B cell (primary cell): Measurements from ENCODE around the gene HNF1B. TPM values are rescaled to one million over a fixed set of nuclear protein-coding genes. Genes with fewer than 3 reads are reported as not detected.

Source experiments
- ATAC-seq: fragments of 200-7000 bp; cut with Tn5 transposase; one replicate; pipeline ENCODE4 v1.10.0; 2021; ENCODE audit warnings: low read depth, mild to moderate bottlenecking, moderate number of reproducible peaks, moderate library complexity
- CTCF ChIA-PET: fragments of 350-600 bp; sonication (Branson Sonifier 250); formaldehyde crosslinking; loops from one replicate; lab custom pipeline; 2021; ENCODE audit warnings: antibody characterized with exemption, inconsistent platforms; lab: Charles Lee
- POLR2A ChIA-PET: fragments of 350-600 bp; sonication (Branson Sonifier 250); formaldehyde crosslinking; loops from one replicate; lab custom pipeline; 2021; ENCODE audit warnings: antibody characterized with exemption; lab: Charles Lee
- DNase-seq: peaks from one replicate; pipeline ENCODE4 v3.0.0; 2013
- H2AFZ ChIP-seq: 2 replicates; pipeline ENCODE4 v1.6.1; 2012; ENCODE audit warnings: mild to moderate bottlenecking, low read depth, low read length; ENCODE audit not compliant: insufficient read depth, poor library complexity, severe bottlenecking
- H3K27ac ChIP-seq, 2 donors: 1 replicate in 1 of 2; 2 replicates in 1 of 2; pipeline ENCODE4 v1.5.1; 2012 to 2013; ENCODE audit warnings: low read length in 2 of 2, mild to moderate bottlenecking in 2 of 2, moderate library complexity in 1 of 2
- H3K27me3 ChIP-seq, 4 experiments: fragments of 200-600 bp in 1 of 4; sonication (generic) in 1 of 4; replicated peaks in 1 of 4; 1 replicate in 2 of 4; 2 replicates in 2 of 4; pipeline versions ENCODE4 v1.6.1 to v1.7.0; 2013 to 2016; ENCODE audit warnings: low read length in 3 of 4, mild to moderate bottlenecking in 2 of 4, mixed read lengths in 1 of 4, moderate library complexity in 1 of 4; ENCODE audit not compliant: insufficient read depth in 4 of 4, control insufficient read depth in 3 of 4; ENCODE audit errors: control extremely low read depth in 1 of 4
- H3K36me3 ChIP-seq, 2 experiments: replicated peaks in 1 of 2; 1 replicate in 1 of 2; 2 replicates in 1 of 2; pipeline versions ENCODE4 v1.6.1 to v1.7.1; 2013; ENCODE audit warnings: low read length in 1 of 2; ENCODE audit not compliant: insufficient read depth in 2 of 2, control insufficient read depth in 1 of 2; ENCODE audit errors: control extremely low read depth in 1 of 2, extremely low read depth in 1 of 2
- H3K4me1 ChIP-seq, 2 donors: fragments of 200-600 bp in 1 of 2; sonication (generic) in 1 of 2; 1 replicate in 1 of 2; 2 replicates in 1 of 2; pipeline versions ENCODE4 v1.5.1 to v1.6.1; 2013 to 2017; ENCODE audit warnings: low read length in 2 of 2; ENCODE audit not compliant: control insufficient read depth in 2 of 2, insufficient read depth in 2 of 2
- H3K4me2 ChIP-seq: replicated peaks from 2 replicates; pipeline ENCODE3; 2012; ENCODE audit warnings: mild to moderate bottlenecking, low read depth, low read length; ENCODE audit not compliant: poor library complexity, severe bottlenecking
- H3K4me3 ChIP-seq, 5 experiments: fragments of 200-600 bp in 1 of 5; sonication (generic) in 1 of 5; 1 replicate in 3 of 5; 2 replicates in 2 of 5; pipeline versions ENCODE4 v1.5.1 to v1.7.0; 2011 to 2016; ENCODE audit warnings: low read length in 4 of 5, mild to moderate bottlenecking in 4 of 5, low read depth in 2 of 5, control low read depth in 1 of 5, moderate library complexity in 1 of 5; ENCODE audit not compliant: insufficient read depth in 1 of 5; ENCODE audit errors: control extremely low read depth in 1 of 5, extremely low read depth in 1 of 5
- H3K79me2 ChIP-seq: fragments of 200-600 bp; sonication (generic); one replicate; pipeline ENCODE4 v1.6.0; 2016; ENCODE audit warnings: low read length; ENCODE audit not compliant: control insufficient read depth, insufficient read depth
- H3K9ac ChIP-seq: fragments of 200-600 bp; sonication (generic); 2 replicates; pipeline ENCODE4 v1.6.1; 2017; ENCODE audit warnings: mild to moderate bottlenecking, low read length, moderate library complexity
- H3K9me3 ChIP-seq, 3 donors: one replicate each; pipeline versions ENCODE4 v1.6.1 to v1.7.1; 2013; ENCODE audit warnings: low read length in 2 of 3; ENCODE audit not compliant: control insufficient read depth in 2 of 3, insufficient read depth in 1 of 3; ENCODE audit errors: control extremely low read depth in 1 of 3
- H4K20me1 ChIP-seq: 2 replicates; pipeline ENCODE4 v1.6.0; 2012; ENCODE audit warnings: mild to moderate bottlenecking, low read length; ENCODE audit not compliant: insufficient read depth, control insufficient read depth, poor library complexity, severe bottlenecking
- H3K27ac Mint-ChIP-seq: one replicate; pipeline ENCODE4 v1.8.0; 2021; ENCODE audit warnings: mixed read lengths
- H3K27me3 Mint-ChIP-seq: one replicate; pipeline ENCODE4 v1.8.0; 2021; ENCODE audit warnings: mixed read lengths
- H3K4me1 Mint-ChIP-seq: one replicate; pipeline ENCODE4 v1.8.0; 2021; ENCODE audit warnings: mixed read lengths
- H3K4me3 Mint-ChIP-seq: one replicate; pipeline ENCODE4 v1.8.0; 2021; ENCODE audit warnings: mixed read lengths
- H3K9me3 Mint-ChIP-seq: one replicate; pipeline ENCODE4 v1.8.0; 2022; ENCODE audit warnings: mixed read lengths; ENCODE audit not compliant: insufficient read depth
- EZH2 ChIP-seq: IDR thresholded peaks from 2 replicates; pipeline ENCODE4 v1.6.1; 2012; ENCODE audit warnings: borderline replicate concordance, low read depth, mild to moderate bottlenecking, moderate library complexity, low read length; ENCODE audit not compliant: insufficient read depth, poor library complexity, severe bottlenecking
- WGBS: methylation state at CpG from one replicate; pipeline ENCODE4 v1.1.5; 2013; ENCODE audit warnings: missing lambda C conversion rate; ENCODE audit not compliant: insufficient coverage; 5-methylcytosine and 5-hydroxymethylcytosine counted together
- intact Hi-C: fragments of 100-400 bp; cut with micrococcal nuclease; formaldehyde crosslinking; loops from one replicate; pipeline ENCODE4 v1.10.0; 2022
- polyA plus RNA-seq: library from polyadenylated mRNA; depleted of rRNA; stranded (reverse); fragments of >200 nt; gene quantifications from 2 replicates; pipeline ENCODE4 v1.2.3, GENCODE V29; 2012
- total RNA-seq, 2 donors: library from RNA; stranded (reverse); fragments of 120-200 nt in 1 of 2; gene quantifications; 1 replicate in 1 of 2; 2 replicates in 1 of 2; pipeline versions ENCODE4 v1.2.3 to v1.2.4, GENCODE V29; 2013 to 2022
- TF ChIP-seq, protein P1 (sequence below): fragments of 200-600 bp; IDR thresholded peaks from one replicate; pipeline ENCODE4 v1.8.0; 2022; ENCODE audit warnings: antibody characterized with exemption, mild to moderate bottlenecking

Gene HNF1B
- total and polyA plus RNA-seq, 2 donors (not counting 1 experiment from before 2014, with no cell fraction given) = 1.5 TPM; not detected in 1

DNA sequence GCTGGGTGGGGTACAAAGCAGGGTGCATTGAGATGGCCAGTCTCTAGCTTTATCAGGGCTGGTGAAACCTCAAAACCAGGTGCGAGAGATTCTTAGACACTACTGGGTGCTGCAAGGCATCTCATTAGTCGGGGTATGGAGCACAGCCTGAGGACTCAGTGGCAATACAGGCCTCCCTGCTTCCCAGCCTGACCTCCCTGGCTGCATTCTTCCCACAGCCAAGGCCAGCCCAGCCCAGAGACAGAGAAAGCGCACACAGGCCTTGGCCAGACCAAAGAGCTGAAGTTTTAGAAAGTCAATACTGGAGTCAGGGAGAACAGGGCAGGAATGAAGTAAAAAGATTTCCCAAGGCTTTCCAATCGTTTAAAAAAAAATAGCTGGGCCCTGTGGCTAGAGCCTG, 12.5 kb downstream of the HNF1B start:
- H3K79me2 ChIP-seq = no peaks in the 10 kb centered on the region
- Mint-ChIP-seq H3K9me3 (no peaks in the 10 kb centered on the region), H3K4me3 (no peak overlapping the region), H3K27ac (no peak overlapping the region), H3K4me1 (no peaks in the 10 kb centered on the region), H3K27me3 (peaks cover 12% of the 10 kb centered on the region)
- intact Hi-C loops = no loop called here
- H2AFZ ChIP-seq = no peak overlapping the region
- no peak for DNase-seq
- CTCF ChIA-PET = interaction anchor here (1.4 kb wide), 1 partner anchor 15 kb away, joined by 4 read pairs; no protein-coding TSS in a partner anchor
- peaks cover 0 to 11% (median 2%) of the 10 kb centered on the region in 4 experiments for H3K27me3 ChIP-seq
- H3K4me3 ChIP-seq = no peak overlapping the region
- no peaks in the 10 kb centered on the region for H3K4me1 ChIP-seq
- 91% methylated on average over 4 of the region's 4 CpGs for WGBS
- H3K27ac ChIP-seq = no peak overlapping the region
- ATAC-seq = no peak
- POLR2A ChIA-PET = no interaction called here
- H4K20me1 ChIP-seq = no peaks in the 10 kb centered on the region
- H3K9me3 ChIP-seq = no peaks in the 10 kb centered on the region
- H3K36me3 ChIP-seq = no peaks in the 10 kb centered on the region
- no peak overlapping the region for H3K9ac ChIP-seq
- no peak for TF ChIP-seq EZH2
- TF ChIP-seq, protein P1, sequence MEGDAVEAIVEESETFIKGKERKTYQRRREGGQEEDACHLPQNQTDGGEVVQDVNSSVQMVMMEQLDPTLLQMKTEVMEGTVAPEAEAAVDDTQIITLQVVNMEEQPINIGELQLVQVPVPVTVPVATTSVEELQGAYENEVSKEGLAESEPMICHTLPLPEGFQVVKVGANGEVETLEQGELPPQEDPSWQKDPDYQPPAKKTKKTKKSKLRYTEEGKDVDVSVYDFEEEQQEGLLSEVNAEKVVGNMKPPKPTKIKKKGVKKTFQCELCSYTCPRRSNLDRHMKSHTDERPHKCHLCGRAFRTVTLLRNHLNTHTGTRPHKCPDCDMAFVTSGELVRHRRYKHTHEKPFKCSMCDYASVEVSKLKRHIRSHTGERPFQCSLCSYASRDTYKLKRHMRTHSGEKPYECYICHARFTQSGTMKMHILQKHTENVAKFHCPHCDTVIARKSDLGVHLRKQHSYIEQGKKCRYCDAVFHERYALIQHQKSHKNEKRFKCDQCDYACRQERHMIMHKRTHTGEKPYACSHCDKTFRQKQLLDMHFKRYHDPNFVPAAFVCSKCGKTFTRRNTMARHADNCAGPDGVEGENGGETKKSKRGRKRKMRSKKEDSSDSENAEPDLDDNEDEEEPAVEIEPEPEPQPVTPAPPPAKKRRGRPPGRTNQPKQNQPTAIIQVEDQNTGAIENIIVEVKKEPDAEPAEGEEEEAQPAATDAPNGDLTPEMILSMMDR = no peak
- H3K4me2 ChIP-seq = no peak overlapping the region

DNA sequence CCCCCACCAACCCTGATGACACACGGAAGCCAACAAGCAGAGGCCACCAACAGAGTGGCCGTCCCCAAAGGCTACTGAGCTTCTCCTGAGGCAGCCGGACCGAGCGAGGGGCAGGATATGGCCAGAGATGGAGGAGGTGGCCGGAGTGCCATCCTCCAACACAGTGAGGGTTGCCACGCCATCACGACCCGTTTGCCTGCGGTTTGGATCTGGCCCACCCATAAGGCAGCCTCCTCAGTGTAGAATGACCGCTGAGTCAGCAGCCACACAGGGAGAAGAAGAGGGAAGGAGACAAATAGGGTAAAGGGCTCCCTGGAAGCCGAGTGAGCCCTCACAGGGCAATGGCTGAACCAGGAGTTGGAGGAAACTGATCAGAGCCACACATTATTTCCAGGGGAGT, 13.8 kb downstream of the HNF1B start:
- intact Hi-C loops = no loop called here
- Histone ChIP-seq H3K9me3 (no peaks in the 10 kb centered on the region), H3K27ac (no peak overlapping the region), H3K4me1 (no peaks in the 10 kb centered on the region), H2AFZ (no peak overlapping the region), H3K36me3 (no peaks in the 10 kb centered on the region), H3K9ac (no peak overlapping the region), H3K79me2 (no peaks in the 10 kb centered on the region), H3K4me3 (no peak overlapping the region), H3K27me3 (peaks cover 0 to 3% (median under 1%) of the 10 kb centered on the region in 4 experiments), H3K4me2 (no peak overlapping the region), H4K20me1 (no peaks in the 10 kb centered on the region)
- Mint-ChIP-seq H3K4me3 (no peak overlapping the region), H3K4me1 (no peaks in the 10 kb centered on the region), H3K27me3 (peaks cover 1% of the 10 kb centered on the region), H3K27ac (no peak overlapping the region), H3K9me3 (no peaks in the 10 kb centered on the region)
- ChIA-PET CTCF (no interaction called here), POLR2A (no interaction called here)
- no peak for TF ChIP-seq EZH2
- TF ChIP-seq, protein P1 = no peak
- ATAC-seq (no peak), DNase-seq (no peak)
- WGBS = 98% methylated on average over 9 of the region's 12 CpGs
